ENCODE data around the gene HAUS6. TPM values are rescaled to one million over a fixed set of nuclear protein-coding genes. Genes with fewer than 3 reads are reported as not detected.
"Not testable (repeated sequence)": the region's sequence is repeated elsewhere in the genome, so short reads cannot be mapped to it uniquely, and the experiment has no call there.

The HAUS6 gene
- total and polyA plus RNA-seq, 2 of the 8 experiments (the other 6 are each of a cell fraction or from before 2014, with no cell fraction given) = 11.7 to 52.4 TPM

DNA sequence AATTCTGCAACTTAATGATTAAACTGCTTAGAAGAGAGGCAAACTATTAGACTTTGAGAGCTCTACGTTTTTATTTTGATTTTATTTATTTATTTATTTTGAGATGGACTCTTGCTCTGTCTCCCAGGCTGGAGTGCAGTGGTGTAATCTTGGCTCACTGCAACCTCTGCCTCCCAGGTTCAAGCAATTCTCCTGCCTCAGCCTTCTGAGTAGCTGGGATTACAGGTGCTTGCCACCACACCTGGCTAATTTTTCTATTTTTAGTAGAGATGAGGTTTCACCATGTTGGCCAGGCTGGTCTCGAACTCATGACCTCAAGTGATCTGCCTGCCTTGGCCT lies 49.4 kb upstream of the HAUS6 start:
- WGBS, 2 experiments (ENCODE audit: extremely low coverage in 1 of 2, insufficient coverage in 1 of 2, insufficient read length in 1 of 2, insufficient replicate concordance in 2 of 2, low coverage in 1 of 2, low lambda C conversion rate in 2 of 2, missing lambda C conversion rate in 1 of 2) = 89% methylated on average over 2 of the region's 2 CpGs; no CpG with 5 or more reads in 1 of the 2 experiments
- H3K18ac ChIP-seq (ENCODE audit: extremely low read depth, low read length); H3K4me2 ChIP-seq (ENCODE audit: insufficient read depth in 1 of 2, low read depth in 2 of 2, low read length in 2 of 2); H2AK5ac ChIP-seq (ENCODE audit: low read depth, low read length); DNase-seq (ENCODE audit: low read depth in 1 of 2, low spot score in 2 of 2); H3K36me3 ChIP-seq (ENCODE audit: control insufficient read depth in 2 of 4, insufficient read depth in 4 of 4, low read length in 3 of 4); H3K79me1 ChIP-seq (ENCODE audit: low read depth, low read length); FAIRE-seq; H2BK15ac ChIP-seq (ENCODE audit: low read length); H2BK5ac ChIP-seq (ENCODE audit: low read depth, low read length); H2AFZ ChIP-seq (ENCODE audit: low read length); H3K4me1 ChIP-seq (replicated peaks in 1 of 4; ENCODE audit: control insufficient read depth in 3 of 4, insufficient read depth in 4 of 4, low read length in 3 of 4); H3K56ac ChIP-seq (replicated peaks; ENCODE audit: insufficient read length, low read depth, low read length); H3K23ac ChIP-seq (ENCODE audit: insufficient read length); H4K91ac ChIP-seq (replicated peaks; ENCODE audit: insufficient read length, low read length); H3K9me3 ChIP-seq (ENCODE audit: insufficient read depth in 2 of 2, low read depth in 1 of 2, low read length in 1 of 2); H4K20me1 ChIP-seq (replicated peaks in 1 of 2; ENCODE audit: control insufficient read depth in 1 of 2, insufficient read depth in 2 of 2, low read length in 2 of 2); H2BK12ac ChIP-seq (ENCODE audit: low read depth, low read length); H4K8ac ChIP-seq (ENCODE audit: extremely low read depth, insufficient read depth, low read length); H3K4me3 ChIP-seq (ENCODE audit: extremely low read depth in 1 of 4, insufficient read depth in 2 of 4, low read depth in 3 of 4, low read length in 4 of 4); H4K5ac ChIP-seq (ENCODE audit: insufficient read length, low read depth, low read length); H2BK120ac ChIP-seq (replicated peaks; ENCODE audit: low read depth, low read length); H3K14ac ChIP-seq (ENCODE audit: insufficient read length); H2BK20ac ChIP-seq (ENCODE audit: low read length); H3K27ac ChIP-seq (ENCODE audit: low read depth, low read length); H3K9ac ChIP-seq (replicated peaks in 1 of 4; ENCODE audit: extremely low read depth in 1 of 4, low read depth in 3 of 4, low read length in 3 of 4); H3K27me3 ChIP-seq (replicated peaks in 1 of 4; ENCODE audit: control insufficient read depth in 3 of 4, extremely low read depth in 1 of 4, insufficient read depth in 3 of 4, low read length in 3 of 4); POLR2A ChIA-PET (ENCODE audit: partially characterized antibody); H3K79me2 ChIP-seq (ENCODE audit: control insufficient read depth in 1 of 2, insufficient read depth in 2 of 2, low read length in 2 of 2); H3K23me2 ChIP-seq (ENCODE audit: low read depth, low read length); H3K4ac ChIP-seq (replicated peaks; ENCODE audit: insufficient read length, low read depth, low read length): not testable (repeated sequence)
- CTCF ChIA-PET (ENCODE audit: partially characterized antibody) = interaction anchor here (0.8 to 2.3 kb wide), 3 partner anchors 14 to 100 kb away, joined by 3 to 11 read pairs (median 3); no protein-coding TSS in a partner anchor
